Astrocyte (in vitro differentiated cells and primary cell): ENCODE measurements around the gene COL18A1.

Source experiments
- CTCF ChIP-seq: IDR thresholded peaks from 2 replicates; pipeline ENCODE4 v1.5.1; 2011; ENCODE audit warnings: low read depth, mild to moderate bottlenecking, inconsistent platforms, low read length, moderate library complexity; ENCODE audit not compliant: insufficient read depth
- EZH2 ChIP-seq: IDR thresholded peaks from 2 replicates; pipeline ENCODE4 v1.6.1; 2012; ENCODE audit warnings: mild to moderate bottlenecking, low read length, inconsistent platforms; ENCODE audit not compliant: insufficient read depth

GRCh38 chr21:45366931-45367401 is 38.0 kb upstream of the COL18A1 start:
- no peak for TF ChIP-seq CTCF
- no peak for TF ChIP-seq EZH2
